ENCODE data around the gene THRB.

THRB gene

GRCh38 chr3:24211381-24211780 is 283.3 kb downstream of the THRB start:
- no peak overlapping the region for H3K27ac ChIP-seq
- no peaks in the 10 kb centered on the region for H4K20me1 ChIP-seq
- no peaks in the 10 kb centered on the region for H3K4me1 ChIP-seq
- H3K4me3 ChIP-seq, result no peak overlapping the region
- no peaks in the 10 kb centered on the region for H3K36me3 ChIP-seq
- H3K27me3 ChIP-seq, result no peaks in the 10 kb centered on the region
- H3K9ac ChIP-seq, result no peak overlapping the region
- no peak for TF ChIP-seq Cebpa-rat (IDR thresholded peaks at IDR 0.05)
- no peaks in the 10 kb centered on the region for H3K9me3 ChIP-seq
- no peak overlapping the region for H3K4me2 ChIP-seq

GRCh38 chr3:24202071-24202470 is 292.6 kb downstream of the THRB start:
- Histone ChIP-seq H3K9me3 (peaks cover 18% of the 10 kb centered on the region), H3K4me2 (no peak overlapping the region), H3K27me3 (no peaks in the 10 kb centered on the region), H3K9ac (no peak overlapping the region), H3K36me3 (no peaks in the 10 kb centered on the region), H3K4me1 (no peaks in the 10 kb centered on the region), H3K27ac (no peak overlapping the region), H3K4me3 (no peak overlapping the region), H4K20me1 (no peaks in the 10 kb centered on the region)
- TF ChIP-seq Cebpa-rat (IDR thresholded peaks at IDR 0.05), result no peak

DNA sequence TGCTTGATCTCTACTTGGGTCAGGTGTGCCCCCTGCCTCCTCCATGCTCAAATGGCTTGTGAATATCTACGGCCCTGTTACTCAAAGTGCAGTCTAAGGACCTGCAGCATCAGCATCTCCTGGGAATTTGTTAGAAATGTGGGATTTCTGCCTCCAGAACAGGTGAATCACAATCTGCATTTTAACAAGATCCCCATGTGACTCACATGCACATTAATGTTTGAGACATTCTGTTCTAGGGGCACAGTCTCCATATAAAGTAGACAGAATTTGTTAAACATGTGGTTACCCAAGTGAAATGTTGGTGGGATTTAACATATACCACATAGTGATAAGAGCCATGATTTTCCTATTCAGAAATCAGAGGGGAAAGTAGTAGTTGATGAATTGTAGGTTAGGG is 293.3 kb downstream of the THRB start:
- Histone ChIP-seq H3K36me3 (no peaks in the 10 kb centered on the region), H3K4me2 (no peak overlapping the region), H4K20me1 (no peaks in the 10 kb centered on the region), H3K27ac (no peak overlapping the region), H3K27me3 (no peaks in the 10 kb centered on the region), H3K4me3 (no peak overlapping the region), H3K9me3 (peaks cover 18% of the 10 kb centered on the region), H3K4me1 (no peaks in the 10 kb centered on the region), H3K9ac (no peak overlapping the region)
- no peak for TF ChIP-seq Cebpa-rat (IDR thresholded peaks at IDR 0.05)

DNA sequence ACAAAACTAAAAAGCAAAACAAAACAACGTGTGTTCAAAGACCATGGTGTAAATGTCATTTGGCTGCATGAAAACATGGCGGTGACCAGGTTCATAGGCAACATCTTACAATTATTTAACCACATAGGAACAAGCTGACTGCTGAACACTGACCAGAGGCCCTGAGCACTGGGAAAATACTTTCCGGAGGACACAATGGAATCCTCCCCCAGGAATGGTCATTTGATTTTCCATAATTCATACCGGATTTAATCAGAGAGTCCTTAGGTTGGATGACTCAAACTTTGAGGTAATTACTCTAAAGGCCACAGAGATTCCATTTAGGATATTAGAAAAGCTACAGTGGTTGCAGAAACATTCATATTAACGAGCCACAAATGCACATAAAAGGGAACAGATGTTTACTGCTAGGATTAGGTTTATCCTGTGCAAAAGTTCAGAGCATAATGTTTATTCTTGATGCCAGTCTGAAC is 294.8 kb downstream of the THRB start:
- H3K27ac ChIP-seq, result no peak overlapping the region
- peaks cover 18% of the 10 kb centered on the region for H3K9me3 ChIP-seq
- H3K4me3 ChIP-seq, result no peak overlapping the region
- H3K27me3 ChIP-seq, result no peaks in the 10 kb centered on the region
- no peaks in the 10 kb centered on the region for H3K36me3 ChIP-seq
- no peaks in the 10 kb centered on the region for H4K20me1 ChIP-seq
- no peak overlapping the region for H3K9ac ChIP-seq
- H3K4me2 ChIP-seq, result no peak overlapping the region
- TF ChIP-seq Cebpa-rat (IDR thresholded peaks at IDR 0.05), result no peak
- H3K4me1 ChIP-seq, result no peaks in the 10 kb centered on the region

GRCh38 chr3:24199300-24199699 is 295.4 kb downstream of the THRB start:
- Histone ChIP-seq H3K9me3 (peaks cover 14% of the 10 kb centered on the region), H3K4me2 (no peak overlapping the region), H3K4me3 (no peak overlapping the region), H3K27me3 (no peaks in the 10 kb centered on the region), H3K36me3 (no peaks in the 10 kb centered on the region), H3K9ac (no peak overlapping the region), H3K4me1 (no peaks in the 10 kb centered on the region), H3K27ac (no peak overlapping the region), H4K20me1 (no peaks in the 10 kb centered on the region)
- TF ChIP-seq Cebpa-rat (IDR thresholded peaks at IDR 0.05), result no peak

DNA sequence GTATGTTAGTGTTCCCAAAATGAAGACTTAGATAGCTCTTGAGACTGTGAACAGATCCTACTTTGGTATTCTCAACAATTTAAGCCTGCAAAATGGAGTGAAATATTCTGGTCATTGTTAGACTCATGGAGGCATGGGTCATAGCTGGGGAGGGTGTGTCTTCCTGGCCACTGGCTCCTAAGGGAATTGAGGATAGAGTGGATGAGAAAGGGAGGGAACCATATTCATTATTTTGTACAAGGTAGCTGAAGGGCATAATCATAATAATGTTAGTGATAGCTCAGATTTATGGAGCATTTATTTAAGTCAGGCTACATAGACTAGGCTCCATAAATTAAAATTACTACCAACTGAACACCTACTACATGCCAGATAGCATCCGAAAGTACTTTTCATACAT is 295.9 kb downstream of the THRB start:
- Histone ChIP-seq H3K9ac (no peak overlapping the region), H4K20me1 (no peaks in the 10 kb centered on the region)

GRCh38 chr3:24197809-24198208 is 296.8 kb downstream of the THRB start:
- H3K27me3 ChIP-seq, result no peaks in the 10 kb centered on the region
- no peaks in the 10 kb centered on the region for H3K4me1 ChIP-seq
- H3K4me3 ChIP-seq, result no peak overlapping the region
- no peaks in the 10 kb centered on the region for H3K9me3 ChIP-seq
- H3K27ac ChIP-seq, result no peak overlapping the region
- no peak for TF ChIP-seq Cebpa-rat (IDR thresholded peaks at IDR 0.05)
- H3K36me3 ChIP-seq, result no peaks in the 10 kb centered on the region
- H3K9ac ChIP-seq, result no peak overlapping the region
- H3K4me2 ChIP-seq, result no peak overlapping the region
- H4K20me1 ChIP-seq, result no peaks in the 10 kb centered on the region

More for the DNA sequence above, 295.9 kb downstream of the THRB start:
- Histone ChIP-seq H3K27me3 (no peaks in the 10 kb centered on the region), H3K4me2 (no peak overlapping the region), H3K9me3 (peaks cover 9% of the 10 kb centered on the region), H3K27ac (no peak overlapping the region), H3K36me3 (no peaks in the 10 kb centered on the region), H3K4me1 (no peaks in the 10 kb centered on the region), H3K4me3 (no peak overlapping the region)
- TF ChIP-seq Cebpa-rat (IDR thresholded peaks at IDR 0.05), result no peak

DNA sequence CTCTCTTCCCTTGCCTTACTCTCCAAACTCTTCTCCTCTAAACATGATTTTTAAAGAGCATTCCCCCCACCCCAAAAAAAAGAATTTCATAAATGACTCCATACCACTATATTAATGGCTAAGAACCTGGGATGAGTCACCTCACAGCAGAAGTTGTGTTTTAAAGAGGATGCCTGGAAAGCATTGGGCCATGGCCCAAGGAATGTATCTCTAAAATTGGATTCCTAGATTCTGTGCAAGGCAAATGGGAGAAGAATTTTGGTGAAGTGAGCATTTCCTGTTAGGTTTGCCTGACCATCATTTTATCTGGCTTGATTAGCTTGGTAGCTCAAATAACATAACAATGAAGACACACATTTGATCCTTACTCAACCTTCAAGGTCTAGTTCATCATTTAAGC is 298.1 kb downstream of the THRB start:
- no peaks in the 10 kb centered on the region for H3K9me3 ChIP-seq
- no peak overlapping the region for H3K9ac ChIP-seq
- H3K27ac ChIP-seq, result no peak overlapping the region
- TF ChIP-seq Cebpa-rat (IDR thresholded peaks at IDR 0.05), result no peak
- no peak overlapping the region for H3K4me3 ChIP-seq
- no peaks in the 10 kb centered on the region for H3K4me1 ChIP-seq
- H3K27me3 ChIP-seq, result no peaks in the 10 kb centered on the region
- no peaks in the 10 kb centered on the region for H4K20me1 ChIP-seq
- H3K36me3 ChIP-seq, result no peaks in the 10 kb centered on the region
- H3K4me2 ChIP-seq, result no peak overlapping the region

GRCh38 chr3:24195504-24196230 is 299.0 kb downstream of the THRB start:
- Histone ChIP-seq H3K27ac (no peak overlapping the region), H3K27me3 (no peaks in the 10 kb centered on the region), H3K9ac (no peak overlapping the region), H3K4me3 (no peak overlapping the region), H3K4me1 (no peaks in the 10 kb centered on the region), H4K20me1 (no peaks in the 10 kb centered on the region), H3K4me2 (no peak overlapping the region), H3K36me3 (no peaks in the 10 kb centered on the region), H3K9me3 (no peaks in the 10 kb centered on the region)
- no peak for TF ChIP-seq Cebpa-rat (IDR thresholded peaks at IDR 0.05)

DNA sequence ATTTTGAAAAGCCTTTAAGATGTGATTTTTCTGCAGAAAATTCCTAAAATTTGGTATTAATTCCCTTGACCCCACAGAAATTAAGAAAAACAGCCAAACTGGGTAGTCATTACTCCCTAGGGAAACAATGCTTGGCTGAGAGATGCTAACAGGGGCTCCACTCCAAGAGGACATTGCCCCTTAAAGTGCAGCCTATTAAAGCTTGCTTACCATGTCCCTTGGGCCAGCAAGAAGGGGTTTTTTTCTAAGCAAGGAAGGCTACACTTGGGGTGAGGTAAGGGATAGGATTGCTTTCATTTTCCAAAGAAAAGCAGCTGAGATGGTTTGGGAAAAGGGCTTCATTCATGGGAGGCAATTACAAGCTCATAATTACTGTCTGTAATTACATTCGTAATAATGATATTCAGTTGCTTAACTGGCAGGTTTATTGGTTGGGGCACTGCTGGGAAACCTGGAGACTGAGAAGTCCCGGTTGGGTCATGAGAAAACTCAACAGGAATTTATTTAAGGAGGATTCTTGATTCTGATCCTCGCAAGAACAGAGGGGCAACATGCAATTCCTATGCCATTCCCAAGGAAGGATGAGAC is 302.1 kb downstream of the THRB start:
- Histone ChIP-seq H3K9me3 (no peaks in the 10 kb centered on the region), H3K9ac (no peak overlapping the region), H3K27ac (no peak overlapping the region), H3K4me2 (no peak overlapping the region), H4K20me1 (no peaks in the 10 kb centered on the region), H3K4me1 (no peaks in the 10 kb centered on the region), H3K4me3 (no peak overlapping the region), H3K36me3 (no peaks in the 10 kb centered on the region), H3K27me3 (no peaks in the 10 kb centered on the region)
- TF ChIP-seq Cebpa-rat (IDR thresholded peaks at IDR 0.05), result no peak
